H1 (cell line): ENCODE measurements around the gene CCDC192. TPM values are rescaled to one million over a fixed set of nuclear protein-coding genes. Genes with fewer than 3 reads are reported as not detected.

Experiments
- CTCF ChIA-PET: fragments of 300-600 bp; sonication (Branson Sonifier 250); formaldehyde crosslinking; loops from one replicate; lab custom pipeline; 2021; ENCODE audit not compliant: partially characterized antibody; lab: Charles Lee
- POLR2A ChIA-PET: fragments of 300-600 bp; sonication (Branson Sonifier 250); formaldehyde crosslinking; loops from one replicate; lab custom pipeline; 2021; ENCODE audit warnings: inconsistent platforms; ENCODE audit not compliant: partially characterized antibody; lab: Charles Lee
- DNase-seq, 2 experiments: peaks; one replicate each; pipeline versions ENCODE4 v3.0.0 to v3.0.0-alpha.2; 2010 to 2022; ENCODE audit warnings: low spot score in 2 of 2, low read depth in 1 of 2, mixed read lengths in 1 of 2
- FAIRE-seq: peaks from 2 replicates; lab custom pipeline; 2011; peaks lifted over from hg19 to GRCh38; lab: Jason Lieb, UNC
- H2AFZ ChIP-seq: 2 replicates; pipeline ENCODE4 v1.8.1; 2012; ENCODE audit warnings: low read length, inconsistent platforms
- H2AK5ac ChIP-seq: 2 replicates; pipeline ENCODE4 v1.6.1; 2013; ENCODE audit warnings: low read depth, low read length
- H2BK120ac ChIP-seq: replicated peaks from 2 replicates; pipeline ENCODE3; 2013; ENCODE audit warnings: low read depth, low read length, inconsistent platforms
- H2BK12ac ChIP-seq: 2 replicates; pipeline ENCODE4 v1.6.1; 2013; ENCODE audit warnings: low read depth, low read length
- H2BK15ac ChIP-seq: 2 replicates; pipeline ENCODE4 v1.6.1; 2013; ENCODE audit warnings: low read length
- H2BK20ac ChIP-seq: 2 replicates; pipeline ENCODE4 v1.6.1; 2013; ENCODE audit warnings: low read length
- H2BK5ac ChIP-seq: 2 replicates; pipeline ENCODE4 v1.6.1; 2013; ENCODE audit warnings: low read depth, low read length
- H3K14ac ChIP-seq: 2 replicates; pipeline ENCODE4 v1.6.1; 2013; ENCODE audit warnings: inconsistent platforms; ENCODE audit not compliant: insufficient read length
- H3K18ac ChIP-seq: 2 replicates; pipeline ENCODE4 v1.6.1; 2013; ENCODE audit warnings: low read length; ENCODE audit errors: extremely low read depth
- H3K23ac ChIP-seq: 2 replicates; pipeline ENCODE4 v1.6.1; 2013; ENCODE audit warnings: inconsistent platforms; ENCODE audit not compliant: insufficient read length
- H3K23me2 ChIP-seq: 2 replicates; pipeline ENCODE4 v1.6.1; 2013; ENCODE audit warnings: low read depth, low read length
- H3K27ac ChIP-seq: 2 replicates; pipeline ENCODE4 v1.6.1; 2011; ENCODE audit warnings: low read depth, low read length, inconsistent platforms
- H3K27me3 ChIP-seq, 4 experiments: replicated peaks in 1 of 4; 1 replicate in 1 of 4; 2 replicates in 3 of 4; pipeline versions ENCODE4 v1.6.1 to v1.8.1; 2011 to 2013; ENCODE audit warnings: low read length in 3 of 4, mild to moderate bottlenecking in 3 of 4, inconsistent platforms in 2 of 4, mixed read lengths in 2 of 4, moderate library complexity in 1 of 4; ENCODE audit not compliant: control insufficient read depth in 3 of 4, insufficient read depth in 3 of 4; ENCODE audit errors: extremely low read depth in 1 of 4
- H3K36me3 ChIP-seq, 4 experiments: 2 replicates each; pipeline versions ENCODE4 v1.6.1 to v1.8.1; 2011 to 2013; ENCODE audit warnings: mild to moderate bottlenecking in 4 of 4, low read length in 3 of 4, moderate library complexity in 2 of 4, control low read depth in 1 of 4, inconsistent platforms in 1 of 4; ENCODE audit not compliant: insufficient read depth in 4 of 4, control insufficient read depth in 2 of 4
- H3K4ac ChIP-seq: replicated peaks from 2 replicates; pipeline ENCODE3; 2013; ENCODE audit warnings: low read length, low read depth, mixed read lengths, inconsistent platforms; ENCODE audit not compliant: insufficient read length
- H3K4me1 ChIP-seq, 4 experiments: replicated peaks in 1 of 4; 1 replicate in 1 of 4; 2 replicates in 3 of 4; pipeline versions ENCODE4 v1.6.1 to v1.8.1; 2011 to 2013; ENCODE audit warnings: low read length in 3 of 4, inconsistent platforms in 2 of 4, mixed read lengths in 1 of 4; ENCODE audit not compliant: insufficient read depth in 4 of 4, control insufficient read depth in 3 of 4
- H3K4me2 ChIP-seq, 2 experiments: 2 replicates each; pipeline versions ENCODE4 v1.6.1 to v1.8.1; 2011 to 2013; ENCODE audit warnings: low read depth in 2 of 2, low read length in 2 of 2, control low read depth in 1 of 2, inconsistent platforms in 1 of 2, mild to moderate bottlenecking in 1 of 2; ENCODE audit not compliant: insufficient read depth in 1 of 2
- H3K4me3 ChIP-seq, 4 experiments: fragments of 200-600, 300-600 bp in 1 of 4; sonication (generic), shearing (Covaris generic), sonication (Bioruptor Twin) in 1 of 4; 2 replicates each; pipeline versions ENCODE4 v1.5.1 to v1.8.1; 2011 to 2016; ENCODE audit warnings: low read length in 4 of 4, low read depth in 3 of 4, control low read depth in 2 of 4, inconsistent platforms in 2 of 4, mild to moderate bottlenecking in 2 of 4, mixed read lengths in 1 of 4, moderate library complexity in 1 of 4; ENCODE audit not compliant: insufficient read depth in 2 of 4; ENCODE audit errors: extremely low read depth in 1 of 4
- H3K56ac ChIP-seq: replicated peaks from 2 replicates; pipeline ENCODE3; 2013; ENCODE audit warnings: low read depth, mild to moderate bottlenecking, mixed read lengths, low read length, inconsistent platforms; ENCODE audit not compliant: insufficient read length
- H3K79me1 ChIP-seq: 2 replicates; pipeline ENCODE4 v1.6.1; 2013; ENCODE audit warnings: low read depth, low read length, control low read depth
- H3K79me2 ChIP-seq, 2 experiments: 2 replicates each; pipeline versions ENCODE4 v1.6.1 to v1.8.1; 2012 to 2013; ENCODE audit warnings: low read length in 2 of 2, mild to moderate bottlenecking in 2 of 2, inconsistent platforms in 1 of 2; ENCODE audit not compliant: insufficient read depth in 2 of 2, control insufficient read depth in 1 of 2
- H3K9ac ChIP-seq, 4 experiments: replicated peaks in 1 of 4; 1 replicate in 1 of 4; 2 replicates in 3 of 4; pipeline versions ENCODE4 v1.6.1 to v1.8.1; 2011 to 2013; ENCODE audit warnings: low read depth in 3 of 4, low read length in 3 of 4, control low read depth in 2 of 4, mild to moderate bottlenecking in 2 of 4, moderate library complexity in 2 of 4, inconsistent platforms in 1 of 4; ENCODE audit errors: extremely low read depth in 1 of 4
- H3K9me3 ChIP-seq, 2 experiments: 2 replicates each; pipeline versions ENCODE4 v1.6.1 to v1.8.1; 2012 to 2013; ENCODE audit warnings: mild to moderate bottlenecking in 2 of 2, moderate library complexity in 2 of 2, control low read depth in 1 of 2, inconsistent platforms in 1 of 2, low read depth in 1 of 2, low read length in 1 of 2, mixed read lengths in 1 of 2; ENCODE audit not compliant: insufficient read depth in 2 of 2
- H4K20me1 ChIP-seq, 2 experiments: replicated peaks in 1 of 2; 2 replicates each; pipeline versions ENCODE3 to v1.8.1; 2011 to 2013; ENCODE audit warnings: inconsistent platforms in 2 of 2, low read length in 2 of 2, mild to moderate bottlenecking in 1 of 2; ENCODE audit not compliant: insufficient read depth in 2 of 2, control insufficient read depth in 1 of 2
- H4K5ac ChIP-seq: 2 replicates; pipeline ENCODE4 v1.6.1; 2013; ENCODE audit warnings: low read length, low read depth, mixed read lengths, inconsistent platforms; ENCODE audit not compliant: insufficient read length
- H4K8ac ChIP-seq: 2 replicates; pipeline ENCODE4 v1.8.0; 2013; ENCODE audit warnings: mild to moderate bottlenecking, moderate library complexity, low read length, inconsistent platforms; ENCODE audit not compliant: insufficient read depth; ENCODE audit errors: extremely low read depth
- H4K91ac ChIP-seq: replicated peaks from 2 replicates; pipeline ENCODE3; 2013; ENCODE audit warnings: low read length, mixed read lengths, inconsistent platforms; ENCODE audit not compliant: insufficient read length
- ASH2L ChIP-seq: fragments of 200-600, 300-600 bp; sonication (generic); IDR thresholded peaks from one replicate; pipeline ENCODE4 v1.7.1; 2017; ENCODE audit warnings: low read length
- EP300 ChIP-seq, 2 experiments: IDR thresholded peaks; 1 replicate in 1 of 2; 2 replicates in 1 of 2; pipeline ENCODE4 v1.6.1; 2011 to 2012; ENCODE audit warnings: low read depth in 2 of 2, low read length in 2 of 2, mild to moderate bottlenecking in 2 of 2, borderline replicate concordance in 1 of 2, inconsistent platforms in 1 of 2, moderate library complexity in 1 of 2
- GTF2F1 ChIP-seq: IDR thresholded peaks from 2 replicates; pipeline ENCODE4 v1.6.1; 2012; ENCODE audit warnings: low read depth, low read length, improper control_type of control experiment, borderline replicate concordance
- JUN ChIP-seq: IDR thresholded peaks from 2 replicates; pipeline ENCODE4 v1.6.1; 2011; ENCODE audit warnings: low read depth, mild to moderate bottlenecking, improper control_type of control experiment, low read length
- POLR2AphosphoS5 ChIP-seq: IDR thresholded peaks from 2 replicates; pipeline ENCODE4 v1.6.1; 2011; ENCODE audit warnings: low read depth, low read length
- SAP30 ChIP-seq: fragments of 300-600 bp; sonication (generic); IDR thresholded peaks from 2 replicates; pipeline ENCODE4 v1.7.1; 2012; ENCODE audit warnings: low read length, moderate library complexity, mild to moderate bottlenecking, inconsistent platforms; ENCODE audit not compliant: insufficient read depth, insufficient replicate concordance
- SP2 ChIP-seq: IDR thresholded peaks from 2 replicates; pipeline ENCODE4 v1.6.1; 2012; ENCODE audit warnings: mild to moderate bottlenecking, low read length, inconsistent platforms
- TBP ChIP-seq: IDR thresholded peaks from 2 replicates; pipeline ENCODE4 v1.6.1; 2011; ENCODE audit warnings: low read depth, low read length, improper control_type of control experiment
- WGBS, 2 experiments: shearing (Covaris generic) in 1 of 2; methylation state at CpG; one replicate each; pipeline versions ENCODE4 v1.1.6 to v1.1.7; 2013 to 2015; ENCODE audit warnings: low lambda C conversion rate in 2 of 2, mixed read lengths in 2 of 2, inconsistent platforms in 1 of 2, low coverage in 1 of 2, missing lambda C conversion rate in 1 of 2; ENCODE audit not compliant: insufficient replicate concordance in 2 of 2, insufficient coverage in 1 of 2, insufficient read length in 1 of 2; ENCODE audit errors: extremely low coverage in 1 of 2, missing lambda C conversion rate in 1 of 2; 5-methylcytosine and 5-hydroxymethylcytosine counted together
- polyA plus RNA-seq, 7 experiments: library from polyadenylated mRNA; depleted of rRNA in 3 of 7; stranded (reverse) in 5 of 7; unstranded in 2 of 7; fragments of >200 nt in 5 of 7; fragments of 200-250 nt in 2 of 7; gene quantifications; 1 replicate in 5 of 7; 2 replicates in 1 of 7; 4 replicates in 1 of 7; pipeline versions ENCODE4 v1.2.1 to v1.2.3, GENCODE V29; 2011 to 2013; ENCODE audit warnings: missing spikeins in 2 of 7, mixed read lengths in 2 of 7
- total RNA-seq: library from RNA; stranded (reverse); fragmentation: NEBNext Ultra II Directional; extraction: Animal tissue kit (Norgen Biotek cat#: 25700); gene quantifications from 2 replicates; pipeline ENCODE4 v1.2.1, GENCODE V29; 2021

CCDC192 gene
- total and polyA plus RNA-seq, 2 of the 8 experiments (the other 6 are each of a cell fraction or from before 2014, with no cell fraction given) = 0.61 TPM; not detected in 1

- no peak overlapping the region for H3K4me2 ChIP-seq
- FAIRE-seq = no peak
These were observed 238.5 kb downstream of the CCDC192 start for GRCh38 chr5:127941646-127942045.

More at GRCh38 chr5:127941646-127942045, 238.5 kb downstream of the CCDC192 start:
- H3K9ac ChIP-seq = no peak overlapping the region
- TF ChIP-seq POLR2AphosphoS5 = no peak
- no peak for TF ChIP-seq GTF2F1
- TF ChIP-seq JUN = no peak
- TF ChIP-seq SP2 = no peak
- TF ChIP-seq EP300 (IDR thresholded peaks at IDR 0.05; ENCODE audit: borderline replicate concordance in 1 of 2, low read depth in 2 of 2, low read length in 2 of 2) = no peak
- no peak for TF ChIP-seq TBP
- TF ChIP-seq ASH2L = no peak
- TF ChIP-seq SAP30 = no peak
- TF ChIP-seq, all 59 proteins: peak for 0
- Histone ChIP-seq H3K4me1 (peaks cover 0 to 3% (median 0%) of the 10 kb centered on the region in 4 experiments; a peak in 2 of 7 replicates), H2BK120ac (no peak overlapping the region), H2BK5ac (no peak overlapping the region), H3K9me3 (no peaks in the 10 kb centered on the region), H3K14ac (no peak overlapping the region), H4K5ac (no peak overlapping the region), H3K27ac (no peak overlapping the region), H3K27me3 (peaks cover 12 to 22% (median 16%) of the 10 kb centered on the region in 4 experiments), H3K23ac (no peak overlapping the region), H3K79me1 (no peaks in the 10 kb centered on the region), H4K20me1 (peaks cover 0 to 2% of the 10 kb centered on the region in 2 experiments), H3K36me3 (no peaks in the 10 kb centered on the region), H3K4me3 (no peak overlapping the region), H3K4ac (no peak overlapping the region), H2BK20ac (no peak overlapping the region), H2AFZ (no peak overlapping the region), H2BK12ac (no peak overlapping the region), H3K79me2 (no peaks in the 10 kb centered on the region), H2AK5ac (no peak overlapping the region), H4K91ac (no peak overlapping the region), H3K18ac (no peak overlapping the region), H2BK15ac (no peak overlapping the region), H4K8ac (no peak overlapping the region), H3K23me2 (no peaks in the 10 kb centered on the region), H3K56ac (no peak overlapping the region)
- ChIA-PET CTCF (interaction anchor here (0.8 to 1.1 kb wide), 3 partner anchors 9 to 47 kb away, joined by 3 to 6 read pairs (median 3); no protein-coding TSS in a partner anchor), POLR2A (interaction anchor here (0.5 kb wide), 1 partner anchor 69 kb away, joined by 3 read pairs; no protein-coding TSS in a partner anchor)
- WGBS, 2 experiments = 61% methylated on average over 9 of the region's 9 CpGs; no CpG with 5 or more reads in 1 of the 2 experiments
- no peak for DNase-seq
